Right lobe of liver (tissue), 6 donors: ENCODE data around the gene CRYBB1. TPM values are rescaled to one million over a fixed set of nuclear protein-coding genes. Genes with fewer than 3 reads are reported as not detected.
"Not testable (repeated sequence)": the region's sequence is repeated elsewhere in the genome, so short reads cannot be mapped to it uniquely, and the experiment has no call there.

Experiments
- ATAC-seq, 4 donors: fragments of 200-7000 bp; cut with Tn5 transposase; one replicate each; pipeline ENCODE4 v1.9.1; 2020; ENCODE audit warnings: mild to moderate bottlenecking in 4 of 4, moderate library complexity in 4 of 4
- DNase-seq, 3 donors: peaks; one replicate each; pipeline ENCODE4 v3.0.0-alpha.2; 2020
- H3K27ac ChIP-seq, 3 donors: fragments of 200-600 bp; one replicate each; pipeline ENCODE4 v1.8.0; 2022
- H3K27me3 ChIP-seq, 2 donors: fragments of 200-600 bp; one replicate each; pipeline ENCODE4 v1.8.0; 2022
- H3K36me3 ChIP-seq, 4 donors: fragments of 200-600 bp; sonication (generic) in 1 of 4; one replicate each; pipeline versions ENCODE4 v1.5.1 to v1.8.0; 2017 to 2022; ENCODE audit warnings: control low read depth in 1 of 4
- H3K4me1 ChIP-seq, 4 donors: fragments of 200-600 bp; sonication (generic) in 1 of 4; one replicate each; pipeline versions ENCODE4 v1.5.1 to v1.8.0; 2017 to 2022; ENCODE audit warnings: control low read depth in 1 of 4
- H3K4me3 ChIP-seq, 3 donors: fragments of 200-600 bp; one replicate each; pipeline ENCODE4 v1.8.0; 2022
- H3K9me3 ChIP-seq, 4 donors: fragments of 200-600 bp; sonication (generic) in 1 of 4; one replicate each; pipeline versions ENCODE4 v1.5.1 to v1.8.0; 2017 to 2022; ENCODE audit warnings: control low read depth in 1 of 4
- POLR2A ChIP-seq: fragments of 450-650 bp; IDR thresholded peaks from one replicate; pipeline ENCODE4 v1.6.1; 2017; ENCODE audit warnings: antibody characterized with exemption, mild to moderate bottlenecking
- WGBS: methylation state at CpG from one replicate; pipeline ENCODE4 v1.1.6; 2018; ENCODE audit warnings: low coverage, low lambda C conversion rate; ENCODE audit not compliant: insufficient coverage; ENCODE audit errors: missing lambda C conversion rate; 5-methylcytosine and 5-hydroxymethylcytosine counted together
- intact Hi-C, 2 donors: fragments of 100-400 bp; cut with DNase I; formaldehyde crosslinking; loops; one replicate each; pipeline versions ENCODE4 v1.11.2 to v1.14.1; 2022
- total RNA-seq, 6 experiments: library from RNA; depleted of rRNA in 2 of 6; stranded (reverse); fragments of >200 nt in 2 of 6; fragmentation: NEBNext Ultra II Directional in 3 of 6; extraction: Animal tissue kit (Norgen Biotek cat#: 25700) in 3 of 6; gene quantifications; one replicate each; pipeline versions ENCODE4 v1.1.0 to v1.2.4, GENCODE V29; 2016 to 2023
- TF ChIP-seq, protein P1 (sequence below), 4 donors: fragments of 200-600 bp in 3 of 4; fragments of 450-650 bp in 1 of 4; IDR thresholded peaks; one replicate each; pipeline versions ENCODE4 v1.5.1 to v1.8.0; 2016 to 2022; ENCODE audit warnings: antibody characterized with exemption in 4 of 4, mild to moderate bottlenecking in 2 of 4
- donor health status: DM: no; HTN: yes; CAD: no.
- donor health status: DM: no; HTN: no; CAD: no.
- donor health status: DM: no; HTN: no; CAD: no.
- donor health status: DM: no; HTN: yes; CAD: no.
- donor health status: DM: no; HTN: yes; CAD: no.

CRYBB1 gene
- total RNA-seq, 6 experiments from 2014 or later: 0.53 to 0.59 TPM; not detected in 4

GRCh38 chr22:26618455-26618854, 628 bp upstream of the CRYBB1 start:
- Histone ChIP-seq H3K27ac (no peak overlapping the region), H3K27me3 (no peaks in the 10 kb centered on the region), H3K9me3 (no peaks in the 10 kb centered on the region), H3K4me1 (no peaks in the 10 kb centered on the region), H3K36me3 (no peaks in the 10 kb centered on the region), H3K4me3 (no peak overlapping the region)
- TF ChIP-seq, protein P1, sequence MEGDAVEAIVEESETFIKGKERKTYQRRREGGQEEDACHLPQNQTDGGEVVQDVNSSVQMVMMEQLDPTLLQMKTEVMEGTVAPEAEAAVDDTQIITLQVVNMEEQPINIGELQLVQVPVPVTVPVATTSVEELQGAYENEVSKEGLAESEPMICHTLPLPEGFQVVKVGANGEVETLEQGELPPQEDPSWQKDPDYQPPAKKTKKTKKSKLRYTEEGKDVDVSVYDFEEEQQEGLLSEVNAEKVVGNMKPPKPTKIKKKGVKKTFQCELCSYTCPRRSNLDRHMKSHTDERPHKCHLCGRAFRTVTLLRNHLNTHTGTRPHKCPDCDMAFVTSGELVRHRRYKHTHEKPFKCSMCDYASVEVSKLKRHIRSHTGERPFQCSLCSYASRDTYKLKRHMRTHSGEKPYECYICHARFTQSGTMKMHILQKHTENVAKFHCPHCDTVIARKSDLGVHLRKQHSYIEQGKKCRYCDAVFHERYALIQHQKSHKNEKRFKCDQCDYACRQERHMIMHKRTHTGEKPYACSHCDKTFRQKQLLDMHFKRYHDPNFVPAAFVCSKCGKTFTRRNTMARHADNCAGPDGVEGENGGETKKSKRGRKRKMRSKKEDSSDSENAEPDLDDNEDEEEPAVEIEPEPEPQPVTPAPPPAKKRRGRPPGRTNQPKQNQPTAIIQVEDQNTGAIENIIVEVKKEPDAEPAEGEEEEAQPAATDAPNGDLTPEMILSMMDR (IDR thresholded peaks at IDR 0.05): no peak
- no peak for TF ChIP-seq POLR2A
- 40% methylated on average over 2 of the region's 8 CpGs for WGBS
- intact Hi-C loops: no loop called here
- ATAC-seq (no peak), DNase-seq (no peak)

- DNase-seq (no peak), ATAC-seq (no peak)
- no peaks in the 10 kb centered on the region for H3K27me3 ChIP-seq
- H3K9me3 ChIP-seq: no peaks in the 10 kb centered on the region
- H3K27ac ChIP-seq: no peak overlapping the region
- no peak for TF ChIP-seq POLR2A
- TF ChIP-seq, protein P1 (IDR thresholded peaks at IDR 0.05): no peak
- H3K36me3 ChIP-seq: no peaks in the 10 kb centered on the region
- H3K4me3 ChIP-seq: no peak overlapping the region
- intact Hi-C loops: no loop called here
- no peaks in the 10 kb centered on the region for H3K4me1 ChIP-seq
- 75% methylated on average over 2 of the region's 2 CpGs for WGBS
Measured at GRCh38 chr22:26616650-26617049, 1.2 kb downstream of the CRYBB1 start.

GRCh38 chr22:26615830-26616435, 1.9 kb downstream of the CRYBB1 start:
- no peak for DNase-seq
- H3K4me1 ChIP-seq: no peaks in the 10 kb centered on the region
- H3K27me3 ChIP-seq: no peaks in the 10 kb centered on the region
- H3K9me3 ChIP-seq: no peaks in the 10 kb centered on the region
- H3K27ac ChIP-seq: no peak overlapping the region
- no peak for ATAC-seq
- TF ChIP-seq, protein P1 (IDR thresholded peaks at IDR 0.05): no peak
- TF ChIP-seq POLR2A: no peak
- no peaks in the 10 kb centered on the region for H3K36me3 ChIP-seq
- WGBS: 78% methylated on average over 4 of the region's 11 CpGs
- intact Hi-C loops: no loop called here
- H3K4me3 ChIP-seq: no peak overlapping the region

DNA sequence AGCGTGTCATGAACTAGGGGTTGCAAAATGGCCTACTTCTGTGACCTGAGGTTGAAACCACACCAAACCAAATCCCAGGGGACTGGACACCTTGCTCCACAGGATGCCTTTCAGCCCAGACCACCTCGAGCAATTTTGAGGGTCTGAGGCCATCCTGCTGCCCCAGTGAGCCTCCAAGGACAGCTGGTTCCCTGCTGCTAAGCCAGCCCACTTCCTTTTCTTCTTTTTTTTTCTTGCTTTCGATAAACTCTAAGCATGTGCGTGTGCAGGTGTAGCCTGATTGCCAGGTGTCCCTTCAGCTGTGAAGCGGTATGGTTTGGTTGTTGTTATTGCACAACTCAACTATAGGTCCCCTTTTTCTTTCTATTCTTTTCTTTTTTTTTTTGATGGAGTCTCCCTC, 2.7 kb downstream of the CRYBB1 start:
- no peaks in the 10 kb centered on the region for H3K9me3 ChIP-seq
- no peak overlapping the region for H3K4me3 ChIP-seq
- H3K4me1 ChIP-seq: no peaks in the 10 kb centered on the region
- no peak overlapping the region for H3K27ac ChIP-seq
- 27% methylated on average over 4 of the region's 5 CpGs for WGBS
- no peak for TF ChIP-seq POLR2A
- TF ChIP-seq, protein P1 (IDR thresholded peaks at IDR 0.05): no peak
- DNase-seq: no peak
- no peaks in the 10 kb centered on the region for H3K36me3 ChIP-seq
- no peak for ATAC-seq
- intact Hi-C loops: no loop called here
- no peaks in the 10 kb centered on the region for H3K27me3 ChIP-seq

- Histone ChIP-seq H3K27ac (no peak overlapping the region), H3K36me3 (no peaks in the 10 kb centered on the region), H3K9me3 (no peaks in the 10 kb centered on the region), H3K4me3 (no peak overlapping the region), H3K4me1 (no peaks in the 10 kb centered on the region), H3K27me3 (no peaks in the 10 kb centered on the region)
- ATAC-seq: no peak
- intact Hi-C loops: no loop called here
- WGBS: 53% methylated on average over 14 of the region's 14 CpGs
- TF ChIP-seq POLR2A: no peak
- DNase-seq: no peak
Measured at GRCh38 chr22:26614322-26614721, 3.5 kb downstream of the CRYBB1 start.

DNA sequence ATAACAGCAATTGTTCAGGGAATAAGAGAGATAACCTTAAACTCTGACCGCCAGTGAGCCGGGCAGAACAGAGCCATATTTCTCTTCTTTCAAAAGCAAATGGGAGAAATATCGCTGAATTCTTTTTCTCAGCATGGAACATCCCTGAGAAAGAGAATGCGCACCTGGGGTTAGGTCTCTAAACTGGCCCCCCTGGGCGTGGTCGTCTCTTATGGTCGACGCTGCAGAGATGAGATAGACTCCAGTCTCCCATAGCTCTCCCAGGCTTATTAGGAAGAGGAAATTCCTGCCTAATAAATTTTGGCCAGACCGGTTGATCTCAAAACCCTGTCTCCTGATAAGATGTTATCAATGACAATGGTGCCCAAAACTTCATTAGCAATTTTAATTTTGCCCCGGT, 4.1 kb downstream of the CRYBB1 start:
- ATAC-seq, H3K9me3 ChIP-seq, intact Hi-C loops, H3K27me3 ChIP-seq, H3K27ac ChIP-seq, H3K36me3 ChIP-seq, DNase-seq, H3K4me1 ChIP-seq, H3K4me3 ChIP-seq: not testable (repeated sequence)
- 20% methylated on average over 5 of the region's 10 CpGs for WGBS
